ENCODE measurements around the gene CD6. TPM values are rescaled to one million over a fixed set of nuclear protein-coding genes. Genes with fewer than 3 reads are reported as not detected.

Gene CD6, protein sequence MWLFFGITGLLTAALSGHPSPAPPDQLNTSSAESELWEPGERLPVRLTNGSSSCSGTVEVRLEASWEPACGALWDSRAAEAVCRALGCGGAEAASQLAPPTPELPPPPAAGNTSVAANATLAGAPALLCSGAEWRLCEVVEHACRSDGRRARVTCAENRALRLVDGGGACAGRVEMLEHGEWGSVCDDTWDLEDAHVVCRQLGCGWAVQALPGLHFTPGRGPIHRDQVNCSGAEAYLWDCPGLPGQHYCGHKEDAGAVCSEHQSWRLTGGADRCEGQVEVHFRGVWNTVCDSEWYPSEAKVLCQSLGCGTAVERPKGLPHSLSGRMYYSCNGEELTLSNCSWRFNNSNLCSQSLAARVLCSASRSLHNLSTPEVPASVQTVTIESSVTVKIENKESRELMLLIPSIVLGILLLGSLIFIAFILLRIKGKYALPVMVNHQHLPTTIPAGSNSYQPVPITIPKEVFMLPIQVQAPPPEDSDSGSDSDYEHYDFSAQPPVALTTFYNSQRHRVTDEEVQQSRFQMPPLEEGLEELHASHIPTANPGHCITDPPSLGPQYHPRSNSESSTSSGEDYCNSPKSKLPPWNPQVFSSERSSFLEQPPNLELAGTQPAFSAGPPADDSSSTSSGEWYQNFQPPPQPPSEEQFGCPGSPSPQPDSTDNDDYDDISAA
- under 1 TPM in 2 of 4 donors, not detected in 2; 0.16 to 0.25 TPM for total RNA-seq

DNA sequence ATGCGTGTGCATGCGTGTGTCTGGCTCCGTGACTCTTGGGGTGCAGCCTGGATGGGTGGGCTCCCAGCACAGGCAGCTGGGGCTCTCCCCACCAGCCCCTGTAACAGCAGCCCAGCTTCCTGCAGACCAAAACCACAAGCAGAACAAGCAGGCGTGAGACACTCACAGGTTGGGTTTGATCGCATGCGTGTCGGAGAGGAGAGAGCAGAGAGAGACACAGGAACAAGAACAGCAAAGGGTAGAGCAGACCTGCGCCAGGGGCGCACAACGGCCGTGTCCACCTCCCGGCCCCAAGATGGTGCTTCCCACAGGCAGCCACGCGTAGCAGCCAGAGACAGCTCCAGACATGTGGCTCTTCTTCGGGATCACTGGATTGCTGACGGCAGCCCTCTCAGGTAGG lies at the start of gene CD6:
CD6 (plus strand) TSS at position 161 of the 400 bp plus-strand sequence; CDS start at position 347, 186 bp downstream.
- intact Hi-C loops (cut with DNase I; ENCODE audit: low total_unique reads): loop anchor here (2.0 kb wide), 1 partner anchor 157 kb away; no protein-coding TSS in a partner anchor
- Histone ChIP-seq H3K36me3 (no peaks in the 10 kb centered on the region), H3K4me1 (no peaks in the 10 kb centered on the region), H3K4me3 (no peak within 1 kb of the TSS), H3K9me3 (no peaks in the 10 kb centered on the region), H3K27ac (no peak within 1 kb of the TSS), H3K27me3 (no peaks in the 10 kb centered on the region)
- no peak for ATAC-seq
- TF ChIP-seq CTCF (IDR thresholded peaks at IDR 0.05 in 4 of 5, conservative IDR thresholded peaks at IDR 0.05 in 1 of 5): no peak
- no peak for TF ChIP-seq POLR2A (IDR thresholded peaks at IDR 0.05)
- DNase-seq: no peak
- in situ Hi-C loops (cut with MboI; ENCODE audit: low sequenced_read_pairs in 4 of 4): no loop called here

- in situ Hi-C loops (cut with MboI; ENCODE audit: low sequenced_read_pairs in 4 of 4): loop anchor here in 1 of 4 donors (25.0 kb wide), 1 partner anchor 240 kb away; the partner anchor contains the start of gene VPS37C
- Histone ChIP-seq H3K4me3 (no peak overlapping the region), H3K27me3 (peaks cover 7 to 22% (median 21%) of the 10 kb centered on the region in 3 donors), H3K36me3 (peaks cover 0 to 36% of the 10 kb centered on the region in 2 donors), H3K27ac (no peak overlapping the region), H3K4me1 (peaks cover 33 to 49% of the 10 kb centered on the region in 2 donors), H3K9me3 (no peaks in the 10 kb centered on the region)
- ATAC-seq (no peak), DNase-seq (no peak)
- intact Hi-C loops (cut with DNase I; ENCODE audit: low total_unique reads): no loop called here
- no peak for TF ChIP-seq CTCF (IDR thresholded peaks at IDR 0.05 in 4 of 5, conservative IDR thresholded peaks at IDR 0.05 in 1 of 5)
- TF ChIP-seq POLR2A (IDR thresholded peaks at IDR 0.05): no peak
Measured at GRCh38 chr11:60921777-60922335, 49.6 kb upstream of the CD6 start.

DNA sequence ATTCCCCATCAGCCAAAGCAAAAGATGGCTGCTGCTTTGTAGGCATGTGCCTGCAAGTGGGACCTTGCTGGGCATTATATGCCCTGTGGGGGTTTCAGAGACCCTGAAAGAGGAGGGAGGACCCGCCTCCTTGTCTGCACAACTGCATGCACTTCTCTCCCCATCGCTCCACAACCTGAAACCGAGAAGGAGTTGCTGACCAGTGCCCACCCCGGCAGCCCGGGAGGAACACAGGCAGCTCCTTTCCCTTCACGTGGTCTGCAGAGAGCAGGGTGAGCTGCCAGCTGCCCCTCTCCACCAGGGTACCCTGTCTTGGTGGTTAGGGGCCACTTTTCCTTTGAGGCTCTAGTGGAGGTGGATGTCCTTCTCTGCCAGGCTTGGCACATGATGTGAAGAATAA lies 48.6 kb upstream of the CD6 start:
- Histone ChIP-seq H3K27me3 (peaks cover 10 to 29% (median 21%) of the 10 kb centered on the region in 3 donors), H3K4me3 (no peak overlapping the region), H3K4me1 (peaks cover 24 to 39% of the 10 kb centered on the region in 2 donors), H3K9me3 (no peaks in the 10 kb centered on the region), H3K27ac (no peak overlapping the region), H3K36me3 (peaks cover 0 to 36% of the 10 kb centered on the region in 2 donors)
- DNase-seq (no peak), ATAC-seq (no peak)
- intact Hi-C loops (cut with DNase I; ENCODE audit: low total_unique reads): no loop called here
- in situ Hi-C loops (cut with MboI; ENCODE audit: low sequenced_read_pairs in 4 of 4): loop anchor here in 1 of 4 donors (25.0 kb wide), 1 partner anchor 239 kb away; the partner anchor contains the start of gene VPS37C
- no peak for TF ChIP-seq CTCF (IDR thresholded peaks at IDR 0.05 in 4 of 5, conservative IDR thresholded peaks at IDR 0.05 in 1 of 5)
- TF ChIP-seq POLR2A (IDR thresholded peaks at IDR 0.05): no peak

DNA sequence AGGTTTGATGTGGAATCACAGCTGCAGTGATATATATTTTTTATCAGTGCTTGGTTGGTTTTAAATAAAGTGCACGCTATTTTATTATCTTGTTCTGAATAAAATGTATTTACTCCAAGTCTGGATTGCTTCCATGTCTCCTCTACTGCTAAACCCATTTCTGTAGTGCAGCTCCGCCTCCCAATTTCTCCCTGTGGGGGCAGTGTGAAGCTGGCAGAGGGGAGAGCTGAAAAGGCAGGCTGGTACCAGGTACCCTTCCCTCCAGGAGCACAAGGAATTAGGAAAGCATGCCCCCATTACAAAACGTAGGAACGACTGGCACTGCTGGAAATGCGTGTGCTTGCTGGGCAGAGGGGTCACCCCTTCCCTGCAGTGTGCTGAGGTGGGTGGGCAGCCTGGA lies 48.2 kb upstream of the CD6 start:
- ATAC-seq (no peak), DNase-seq (no peak)
- no peak overlapping the region for H3K27ac ChIP-seq
- H3K9me3 ChIP-seq: no peaks in the 10 kb centered on the region
- H3K36me3 ChIP-seq: peaks cover 0 to 36% of the 10 kb centered on the region in 2 donors
- no peak for TF ChIP-seq POLR2A (IDR thresholded peaks at IDR 0.05)
- no peak for TF ChIP-seq CTCF (IDR thresholded peaks at IDR 0.05 in 4 of 5, conservative IDR thresholded peaks at IDR 0.05 in 1 of 5)
- peaks cover 20 to 35% of the 10 kb centered on the region in 2 donors for H3K4me1 ChIP-seq
- intact Hi-C loops (cut with DNase I; ENCODE audit: low total_unique reads) (no loop called here), in situ Hi-C loops (cut with MboI; ENCODE audit: low sequenced_read_pairs in 4 of 4) (loop anchor here in 1 of 4 donors (25.0 kb wide), 1 partner anchor 239 kb away; the partner anchor contains the start of gene VPS37C)
- no peak overlapping the region for H3K4me3 ChIP-seq
- H3K27me3 ChIP-seq: peaks cover 10 to 29% (median 21%) of the 10 kb centered on the region in 3 donors
